GM21423 (cell line): Measurements from ENCODE around the gene APOB.

Experiments
- ATAC-seq: cut with Tn5 transposase; IDR thresholded peaks from one replicate; pipeline ENCODE4 v1.9.1; 2021; ENCODE audit warnings: mild to moderate bottlenecking, moderate library complexity; ENCODE audit not compliant: unreplicated experiment

APOB gene

GRCh38 chr2:21020031-21020667, 23.7 kb downstream of the APOB start:
- ATAC-seq: no peak

- no peak for ATAC-seq
Observed at GRCh38 chr2:21019678-21020021, 24.2 kb downstream of the APOB start.

- no peak for ATAC-seq
Observed at GRCh38 chr2:21019000-21019677, 24.7 kb downstream of the APOB start.

GRCh38 chr2:21018290-21018689, 25.6 kb downstream of the APOB start:
- ATAC-seq: no peak

GRCh38 chr2:21017748-21018276, 26.1 kb downstream of the APOB start:
- no peak for ATAC-seq

GRCh38 chr2:21015281-21015645, 28.6 kb downstream of the APOB start:
- ATAC-seq: no peak

GRCh38 chr2:21014364-21015280, 29.3 kb downstream of the APOB start:
- ATAC-seq: no peak

GRCh38 chr2:21013043-21013816, 30.6 kb downstream of the APOB start:
- no peak for ATAC-seq

GRCh38 chr2:21012557-21012937, 31.3 kb downstream of the APOB start:
- ATAC-seq: no peak

- ATAC-seq: no peak
Observed at GRCh38 chr2:21011876-21012556, 31.9 kb downstream of the APOB start.

- ATAC-seq: no peak
Observed at GRCh38 chr2:21011453-21011852, 32.4 kb downstream of the APOB start.

GRCh38 chr2:21010813-21011439, 32.9 kb downstream of the APOB start:
- ATAC-seq: no peak

GRCh38 chr2:21009662-21010225, 34.1 kb downstream of the APOB start:
- ATAC-seq: no peak

GRCh38 chr2:21008790-21009661, 34.8 kb downstream of the APOB start:
- ATAC-seq: no peak

GRCh38 chr2:21008014-21008789, 35.7 kb downstream of the APOB start:
- no peak for ATAC-seq

- ATAC-seq: no peak
Observed at GRCh38 chr2:21007129-21008013, 36.5 kb downstream of the APOB start.
